ENCODE measurements around the gene ZMIZ1.
"Not testable (repeated sequence)": the region's sequence is repeated elsewhere in the genome, so short reads cannot be mapped to it uniquely, and the experiment has no call there.

ZMIZ1 gene

GRCh38 chr10:79029478-79030390 is 39.0 kb upstream of the ZMIZ1 start:
- no peak for DNase-seq

- DNase-seq: no peak
Observed at GRCh38 chr10:79030705-79031104, 38.1 kb upstream of the ZMIZ1 start.

- DNase-seq: no peak
Observed at GRCh38 chr10:79031723-79032122, 37.0 kb upstream of the ZMIZ1 start.

- no peak for DNase-seq
Observed at GRCh38 chr10:79034271-79034876, 34.4 kb upstream of the ZMIZ1 start.

GRCh38 chr10:79036416-79036815 is 32.4 kb upstream of the ZMIZ1 start:
- DNase-seq: not testable (repeated sequence)

- DNase-seq: no peak
Observed at GRCh38 chr10:79038104-79038840, 30.5 kb upstream of the ZMIZ1 start.

- DNase-seq: no peak
Observed at GRCh38 chr10:79038841-79039201, 29.9 kb upstream of the ZMIZ1 start.

- DNase-seq: no peak
Observed at GRCh38 chr10:79042639-79043411, 25.9 kb upstream of the ZMIZ1 start.

GRCh38 chr10:79044036-79044632 is 24.6 kb upstream of the ZMIZ1 start:
- no peak for DNase-seq

GRCh38 chr10:79044846-79045245 is 23.9 kb upstream of the ZMIZ1 start:
- no peak for DNase-seq

GRCh38 chr10:79045566-79046175 is 23.1 kb upstream of the ZMIZ1 start:
- peak in 1 of 2 donors; percentile 19 for DNase-seq

- DNase-seq: no peak
Observed at GRCh38 chr10:79046326-79046725, 22.4 kb upstream of the ZMIZ1 start.

- peak; percentile 63 to 79 for DNase-seq
Observed at GRCh38 chr10:79046741-79047583, 21.8 kb upstream of the ZMIZ1 start.

GRCh38 chr10:79047584-79047874 is 21.2 kb upstream of the ZMIZ1 start:
- DNase-seq: no peak

- DNase-seq: peak; percentile 57 to 61
Observed at GRCh38 chr10:79047875-79048638, 20.7 kb upstream of the ZMIZ1 start.

- no peak for DNase-seq
Observed at GRCh38 chr10:79048639-79049550, 19.9 kb upstream of the ZMIZ1 start.

- DNase-seq: peak; percentile 56 to 66
Observed at GRCh38 chr10:79049931-79050895, 18.6 kb upstream of the ZMIZ1 start.

Data from inflammatory macrophage (primary cell).